HG03442 (cell line): ENCODE data around the gene HOXA7.

Source experiments
- ATAC-seq: cut with Tn5 transposase; IDR thresholded peaks from one replicate; pipeline ENCODE4 v1.9.1; 2021; ENCODE audit warnings: mild to moderate bottlenecking, moderate library complexity; ENCODE audit not compliant: unreplicated experiment

The HOXA7 gene

GRCh38 chr7:27137640-27138315 lies 18.7 kb downstream of the HOXA7 start:
- no peak for ATAC-seq

GRCh38 chr7:27134392-27134791 lies 22.1 kb downstream of the HOXA7 start:
- ATAC-seq = peak; percentile 41

- no peak for ATAC-seq
Measured at GRCh38 chr7:27133409-27134231, 22.9 kb downstream of the HOXA7 start.

GRCh38 chr7:27132978-27133377 lies 23.5 kb downstream of the HOXA7 start:
- ATAC-seq = no peak

- ATAC-seq = no peak
Measured at GRCh38 chr7:27132214-27132613, 24.3 kb downstream of the HOXA7 start.

GRCh38 chr7:27131390-27131819 lies 25.1 kb downstream of the HOXA7 start:
- no peak for ATAC-seq

- ATAC-seq = no peak
Measured at GRCh38 chr7:27130540-27131389, 25.7 kb downstream of the HOXA7 start, which contains the start of gene HOXA4. Gene HOXA4, minus strand, starts transcription at chr7:27130757. Its CDS starts 24 bp downstream, at chr7:27130733.

- ATAC-seq = no peak
Measured at GRCh38 chr7:27129729-27130539, 26.5 kb downstream of the HOXA7 start.

GRCh38 chr7:27128776-27129728 lies 27.4 kb downstream of the HOXA7 start:
- no peak for ATAC-seq

- no peak for ATAC-seq
Measured at GRCh38 chr7:27128034-27128433, 28.4 kb downstream of the HOXA7 start.

- ATAC-seq = no peak
Measured at GRCh38 chr7:27126596-27127327, 29.7 kb downstream of the HOXA7 start.

GRCh38 chr7:27125986-27126394 lies 30.5 kb downstream of the HOXA7 start:
- no peak for ATAC-seq

- ATAC-seq = no peak
Measured at GRCh38 chr7:27124902-27125689, 31.4 kb downstream of the HOXA7 start.

GRCh38 chr7:27124096-27124901 lies 32.2 kb downstream of the HOXA7 start:
- ATAC-seq = no peak

- ATAC-seq = no peak
Measured at GRCh38 chr7:27123477-27124053, 32.9 kb downstream of the HOXA7 start.

GRCh38 chr7:27123007-27123476 lies 33.4 kb downstream of the HOXA7 start:
- ATAC-seq = no peak
